Measurements from ENCODE around the gene PRSS57. TPM values are rescaled to one million over a fixed set of nuclear protein-coding genes. Genes with fewer than 3 reads are reported as not detected.
A peak's percentile ranks its signal among the peaks of the same experiment; 100 is the strongest.

PRSS57 gene
- total RNA-seq, 4 donors from 2014 or later, result not detected

DNA sequence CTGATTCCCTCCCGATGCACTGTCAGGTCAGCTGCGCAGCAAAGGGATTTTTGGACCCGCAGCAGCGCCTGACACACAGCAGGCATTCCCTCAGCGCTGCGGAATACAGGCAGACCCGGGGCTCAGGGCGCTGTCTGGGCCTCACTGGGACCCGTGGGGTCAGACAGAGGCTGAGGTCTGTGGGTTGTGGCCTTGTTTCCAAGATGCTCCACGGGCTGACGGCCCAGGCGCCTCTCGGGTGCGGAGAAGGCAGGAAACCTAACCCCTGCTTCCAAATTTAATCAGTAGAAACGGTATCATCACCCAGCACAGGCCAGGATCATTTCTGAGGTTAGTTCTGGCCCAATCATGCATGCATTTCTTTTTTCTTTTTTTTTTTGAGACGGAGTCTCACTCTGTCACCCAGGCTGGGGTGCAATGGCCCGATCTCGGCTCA, 31.6 kb downstream of the PRSS57 start:
- no peak for DNase-seq (ENCODE audit: low spot score in 2 of 2)
- Histone ChIP-seq H3K4me1 (peaks cover 3 to 56% (median 47%) of the 10 kb centered on the region in 4 donors), H3K27me3 (no peaks in the 10 kb centered on the region), H3K27ac (peak overlapping the region; percentile 90 to 96 (median 95)), H3K36me3 (peaks cover 0 to 4% (median 0%) of the 10 kb centered on the region in 3 donors), H3K4me3 (peak overlapping the region; percentile 41 to 100 (median 81)), H3K9me3 (no peaks in the 10 kb centered on the region)
- TF ChIP-seq EP300 (IDR thresholded peaks at IDR 0.05) (no peak), POLR2A (IDR thresholded peaks at IDR 0.05) (no peak)
- 28 to 46% methylated on average over 13 to 18 of the region's 18 CpGs for WGBS, 2 donors

DNA sequence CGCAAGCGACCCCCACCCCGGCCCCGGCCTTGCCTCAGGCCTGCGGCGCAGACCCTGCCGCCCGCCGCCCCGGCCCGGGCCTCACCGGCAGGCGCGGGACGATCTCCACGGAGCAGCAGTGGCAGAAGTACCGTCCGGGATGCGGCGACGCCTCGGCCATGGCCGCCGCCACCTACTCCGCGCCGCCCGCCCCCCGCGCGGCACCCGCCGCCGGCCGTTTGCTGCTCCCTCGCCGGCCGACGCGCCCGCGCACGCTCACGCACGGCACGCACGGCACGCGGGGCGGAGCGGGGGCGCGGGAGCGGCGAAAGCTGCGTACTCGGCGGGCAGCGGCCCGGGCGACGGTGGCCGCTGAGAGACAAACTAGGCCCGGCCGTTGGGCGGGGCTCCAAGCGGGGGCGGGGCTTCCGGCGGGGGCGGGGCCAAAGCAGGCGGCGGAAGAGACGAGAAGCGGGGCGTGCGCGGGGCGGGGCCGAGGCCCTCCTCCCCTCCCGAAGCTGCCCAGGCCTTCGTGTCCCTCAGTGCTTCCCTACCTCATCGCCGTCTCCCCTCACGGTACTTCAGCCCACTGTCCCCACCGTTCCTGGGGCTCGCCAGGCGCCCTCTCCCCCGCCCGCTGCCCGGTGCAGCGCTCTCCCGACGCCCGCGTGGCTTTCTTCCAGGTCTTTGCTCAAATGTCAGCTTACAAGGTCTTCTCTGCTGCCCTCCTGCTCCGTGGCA, 32.1 kb downstream of the PRSS57 start, which contains the start of gene RNF126:
RNF126 (minus strand) TSS at position 253 of the 720 bp plus-strand sequence; CDS start at position 160, 93 bp downstream.
- H3K9me3 ChIP-seq, result no peaks in the 10 kb centered on the region
- peaks cover 3 to 62% (median 53%) of the 10 kb centered on the region in 4 donors for H3K4me1 ChIP-seq
- H3K27ac ChIP-seq, result peak within 1 kb of the TSS; percentile 90 to 96 (median 95)
- peak within 1 kb of the TSS; percentile 77 to 100 (median 98) for H3K4me3 ChIP-seq
- H3K27me3 ChIP-seq, result no peaks in the 10 kb centered on the region
- TF ChIP-seq POLR2A (IDR thresholded peaks at IDR 0.05), result peak; percentile 29 to 74
- TF ChIP-seq, protein P1, sequence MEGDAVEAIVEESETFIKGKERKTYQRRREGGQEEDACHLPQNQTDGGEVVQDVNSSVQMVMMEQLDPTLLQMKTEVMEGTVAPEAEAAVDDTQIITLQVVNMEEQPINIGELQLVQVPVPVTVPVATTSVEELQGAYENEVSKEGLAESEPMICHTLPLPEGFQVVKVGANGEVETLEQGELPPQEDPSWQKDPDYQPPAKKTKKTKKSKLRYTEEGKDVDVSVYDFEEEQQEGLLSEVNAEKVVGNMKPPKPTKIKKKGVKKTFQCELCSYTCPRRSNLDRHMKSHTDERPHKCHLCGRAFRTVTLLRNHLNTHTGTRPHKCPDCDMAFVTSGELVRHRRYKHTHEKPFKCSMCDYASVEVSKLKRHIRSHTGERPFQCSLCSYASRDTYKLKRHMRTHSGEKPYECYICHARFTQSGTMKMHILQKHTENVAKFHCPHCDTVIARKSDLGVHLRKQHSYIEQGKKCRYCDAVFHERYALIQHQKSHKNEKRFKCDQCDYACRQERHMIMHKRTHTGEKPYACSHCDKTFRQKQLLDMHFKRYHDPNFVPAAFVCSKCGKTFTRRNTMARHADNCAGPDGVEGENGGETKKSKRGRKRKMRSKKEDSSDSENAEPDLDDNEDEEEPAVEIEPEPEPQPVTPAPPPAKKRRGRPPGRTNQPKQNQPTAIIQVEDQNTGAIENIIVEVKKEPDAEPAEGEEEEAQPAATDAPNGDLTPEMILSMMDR (IDR thresholded peaks at IDR 0.05), result peak in 2 of 5 experiments; percentile 18 to 48
- TF ChIP-seq EP300 (IDR thresholded peaks at IDR 0.05), result peak in 1 of 2 donors; percentile 75
- peak; percentile 94 to 96 for DNase-seq (ENCODE audit: low spot score in 2 of 2)
- WGBS, 2 donors, result 1 to 5% methylated on average over 14 to 35 of the region's 97 CpGs
- peaks cover 0 to 10% (median 0%) of the 10 kb centered on the region in 3 donors for H3K36me3 ChIP-seq

DNA sequence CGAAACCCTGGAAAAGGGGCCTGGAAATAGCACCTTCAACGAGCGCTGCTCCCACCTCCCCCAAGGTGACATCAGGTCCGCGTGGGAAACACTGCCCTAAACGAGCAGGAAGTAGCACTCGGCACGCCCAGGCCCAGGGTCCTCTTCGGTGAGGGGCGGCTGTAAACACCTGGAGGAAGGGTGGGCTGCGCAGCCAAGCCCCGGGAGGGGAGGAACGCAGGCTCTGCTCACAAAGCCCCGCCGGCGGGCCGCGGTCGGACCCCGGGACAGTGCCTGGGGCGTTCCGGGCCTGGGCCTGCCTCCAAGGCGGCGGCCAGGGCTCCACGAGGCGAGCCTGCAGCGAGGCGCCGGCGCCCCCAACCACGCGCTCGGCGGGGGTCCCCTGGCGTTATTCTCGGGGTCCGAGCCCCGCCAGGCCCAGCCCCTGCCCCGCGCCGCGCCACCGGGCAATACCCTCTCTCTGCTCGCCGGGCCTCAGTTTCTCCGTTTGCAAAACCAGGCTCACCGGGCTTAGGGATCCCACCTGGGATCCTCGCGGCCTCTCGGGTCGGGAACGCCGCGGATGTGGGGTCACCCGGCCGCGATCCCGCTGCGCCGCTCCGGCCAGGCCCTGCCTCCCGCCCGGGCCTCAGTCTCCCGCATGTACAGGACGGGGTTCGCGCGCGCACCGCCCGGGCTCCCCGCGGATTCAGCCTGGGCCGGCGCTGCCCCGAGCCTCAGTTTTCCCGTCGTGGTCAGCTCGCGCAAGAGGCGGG, 32.9 kb downstream of the PRSS57 start:
- WGBS, 2 donors, result 1 to 2% methylated on average over 32 to 43 of the region's 81 CpGs
- Histone ChIP-seq H3K27ac (peak overlapping the region; percentile 78 to 96 (median 91)), H3K36me3 (peaks cover 0 to 17% (median 0%) of the 10 kb centered on the region in 3 donors), H3K9me3 (no peaks in the 10 kb centered on the region), H3K27me3 (no peaks in the 10 kb centered on the region), H3K4me1 (peaks cover 3 to 69% (median 60%) of the 10 kb centered on the region in 4 donors), H3K4me3 (peak overlapping the region; percentile 77 to 100 (median 98))
- TF ChIP-seq POLR2A (IDR thresholded peaks at IDR 0.05) (no peak), EP300 (IDR thresholded peaks at IDR 0.05) (no peak)
- TF ChIP-seq, protein P1 (IDR thresholded peaks at IDR 0.05), result no peak
- DNase-seq (ENCODE audit: low spot score in 2 of 2), result no peak

DNA sequence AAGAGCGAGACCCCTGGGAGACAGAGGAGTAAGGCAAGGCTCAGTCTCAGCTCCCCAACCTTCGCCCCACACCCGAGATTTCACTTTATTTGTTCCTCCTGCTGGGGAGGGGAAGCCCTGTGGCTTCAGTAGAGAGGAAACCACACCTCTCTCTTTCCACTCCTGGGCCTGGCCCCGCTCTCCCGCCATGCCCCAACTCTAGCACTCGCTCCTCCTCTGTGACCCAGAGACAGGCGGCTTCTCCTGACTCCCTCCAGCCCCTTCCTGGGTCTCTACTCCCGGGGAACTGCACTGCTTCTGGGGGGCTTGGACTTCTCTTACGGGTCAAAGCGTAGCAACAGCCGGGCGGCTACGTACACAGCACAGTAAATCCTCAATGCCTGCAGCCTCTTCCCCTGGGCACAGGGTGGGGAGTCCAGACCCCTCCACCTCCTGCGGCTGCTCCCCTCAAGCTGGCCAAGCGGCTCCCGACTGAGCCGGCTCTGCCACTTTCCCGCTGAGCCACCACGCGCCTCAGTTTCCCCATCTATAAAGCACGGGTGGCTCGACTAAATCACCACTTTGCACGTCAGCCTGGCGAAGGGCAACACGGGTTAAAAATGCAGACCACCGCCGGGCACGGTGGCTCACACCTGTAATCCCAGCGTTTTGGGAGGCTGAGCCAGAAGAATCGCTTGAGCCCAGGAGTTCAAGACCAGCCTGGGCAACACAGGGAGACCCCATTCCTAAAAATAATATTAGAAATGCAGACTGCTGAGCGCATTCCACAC, 33.6 kb downstream of the PRSS57 start:
- Histone ChIP-seq H3K27ac (peak overlapping the region; percentile 78 to 96 (median 91)), H3K36me3 (peaks cover 0 to 25% (median 0%) of the 10 kb centered on the region in 3 donors), H3K9me3 (no peaks in the 10 kb centered on the region), H3K4me3 (peak overlapping the region; percentile 77 to 100 (median 98)), H3K4me1 (peaks cover 3 to 77% (median 64%) of the 10 kb centered on the region in 4 donors), H3K27me3 (no peaks in the 10 kb centered on the region)
- WGBS, 2 donors, result 19% methylated on average over 25 to 30 of the region's 31 CpGs
- no peak for TF ChIP-seq POLR2A (IDR thresholded peaks at IDR 0.05)
- no peak for DNase-seq (ENCODE audit: low spot score in 2 of 2)

DNA sequence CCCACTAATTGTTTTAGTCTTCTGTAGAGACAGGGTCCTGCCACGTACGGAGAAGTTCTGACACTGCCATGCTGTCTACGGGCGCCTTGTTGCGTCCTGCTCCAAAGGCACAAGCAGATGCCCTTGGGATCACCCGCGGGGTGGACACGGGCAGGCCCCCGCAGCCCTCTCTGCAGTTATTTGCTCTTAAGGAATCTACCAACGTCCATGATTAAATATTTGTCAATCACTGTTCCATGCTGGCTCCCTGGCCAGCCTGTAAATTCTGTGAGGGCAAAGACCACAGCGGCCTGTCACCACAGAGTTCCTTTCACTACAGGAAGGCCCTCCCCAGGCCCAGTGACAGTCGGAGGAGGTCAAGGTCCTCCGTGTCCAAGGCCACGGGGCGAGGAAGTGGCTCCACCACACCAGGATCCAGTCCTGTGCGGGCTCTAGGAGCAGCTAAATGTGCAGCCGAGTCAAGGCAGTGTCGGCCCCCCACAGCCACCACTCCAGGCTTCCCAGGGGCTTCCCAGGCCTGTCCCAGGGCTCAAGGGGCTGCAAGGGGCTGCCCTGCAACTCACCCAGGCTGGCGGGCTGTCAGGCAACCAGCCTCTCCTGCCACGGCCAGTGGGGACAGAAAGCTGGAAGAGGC, 34.3 kb downstream of the PRSS57 start:
- Histone ChIP-seq H3K9me3 (no peaks in the 10 kb centered on the region), H3K27me3 (no peaks in the 10 kb centered on the region), H3K36me3 (peaks cover 0 to 28% (median 0%) of the 10 kb centered on the region in 3 donors), H3K4me3 (peak overlapping the region; percentile 77 to 100 (median 98)), H3K4me1 (peaks cover 3 to 83% (median 64%) of the 10 kb centered on the region in 4 donors), H3K27ac (peak overlapping the region; percentile 78 to 96 (median 91))
- TF ChIP-seq POLR2A (IDR thresholded peaks at IDR 0.05), result no peak
- TF ChIP-seq, protein P1 (IDR thresholded peaks at IDR 0.05), result no peak
- no peak for TF ChIP-seq EP300 (IDR thresholded peaks at IDR 0.05)
- 33 to 42% methylated on average over 20 of the region's 20 CpGs for WGBS, 2 donors
- DNase-seq (ENCODE audit: low spot score in 2 of 2), result no peak

All from tibial nerve (tissue), 4 donors.